Activated CD4-positive, alpha-beta T cell treated with anti-CD3 and anti-CD28 coated beads for 24 hours (primary cell): ENCODE data around the gene TDO2.
"Not testable (repeated sequence)": the region's sequence is repeated elsewhere in the genome, so short reads cannot be mapped to it uniquely, and the experiment has no call there.

ENCODE experiments used
- DNase-seq, 2 donors: peaks; one replicate each; pipeline ENCODE4 v3.0.0-alpha.2; 2020; ENCODE audit warnings: low read depth in 2 of 2

TDO2 gene

DNA sequence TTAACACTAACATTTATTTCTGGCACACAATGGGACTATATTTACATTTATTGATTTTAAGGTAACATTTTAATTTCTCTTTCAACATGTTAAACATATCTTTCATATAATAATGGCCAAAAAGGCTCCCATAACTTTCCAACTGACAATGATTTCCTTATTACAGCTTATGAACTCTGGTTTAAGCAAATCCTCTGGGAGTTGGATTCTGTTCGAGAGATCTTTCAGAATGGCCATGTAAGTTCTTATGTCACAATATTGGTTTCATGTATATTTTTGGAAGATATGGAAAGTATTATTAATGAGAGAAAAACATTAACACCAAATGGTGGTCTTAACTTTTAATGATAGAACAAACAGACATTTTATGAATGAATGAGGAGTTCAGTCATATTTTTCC lies 4.1 kb downstream of the TDO2 start:
- DNase-seq: no peak

DNA sequence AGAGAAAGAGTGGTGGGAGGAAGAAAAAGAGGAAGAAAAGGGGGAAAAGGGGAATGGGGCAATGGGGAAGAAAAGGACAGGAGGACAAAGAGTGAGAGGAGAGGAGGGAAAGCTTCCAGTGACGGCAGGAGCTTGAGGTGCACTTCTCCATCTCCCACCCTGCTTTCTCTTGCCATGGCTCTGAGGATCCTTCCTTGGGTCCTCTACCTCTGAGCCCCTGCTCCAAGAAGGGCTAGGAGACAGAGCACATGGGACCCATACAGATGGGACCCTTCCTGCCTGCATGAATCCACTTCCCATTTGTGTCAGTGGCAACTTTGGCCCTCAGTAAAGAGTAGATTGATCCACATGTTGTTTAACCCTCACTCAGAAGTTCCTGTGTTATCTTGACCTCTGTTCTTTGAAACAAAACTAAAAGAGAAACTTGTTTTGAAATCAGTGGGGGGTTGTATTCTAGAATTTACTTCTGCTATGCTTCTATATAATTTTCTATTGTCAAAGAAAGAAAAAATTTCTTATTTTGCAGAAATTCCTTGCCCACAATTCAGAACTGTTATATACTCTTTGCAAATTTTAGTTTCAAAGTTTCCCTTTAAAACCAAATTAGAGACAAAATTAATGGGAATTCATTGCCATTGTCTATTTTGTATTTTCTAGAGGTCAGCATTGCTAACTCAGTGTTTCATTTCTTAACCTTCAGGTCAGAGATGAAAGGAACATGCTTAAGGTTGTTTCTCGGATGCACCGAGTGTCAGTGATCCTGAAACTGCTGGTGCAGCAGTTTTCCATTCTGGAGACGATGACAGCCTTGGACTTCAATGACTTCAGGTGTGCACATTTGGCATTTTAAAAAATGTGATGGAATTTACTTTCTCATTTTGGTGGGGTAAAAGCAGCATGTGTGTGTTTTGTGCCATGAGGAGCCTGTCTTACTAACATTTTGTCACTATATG lies 5.0 kb downstream of the TDO2 start:
- DNase-seq: no peak

DNA sequence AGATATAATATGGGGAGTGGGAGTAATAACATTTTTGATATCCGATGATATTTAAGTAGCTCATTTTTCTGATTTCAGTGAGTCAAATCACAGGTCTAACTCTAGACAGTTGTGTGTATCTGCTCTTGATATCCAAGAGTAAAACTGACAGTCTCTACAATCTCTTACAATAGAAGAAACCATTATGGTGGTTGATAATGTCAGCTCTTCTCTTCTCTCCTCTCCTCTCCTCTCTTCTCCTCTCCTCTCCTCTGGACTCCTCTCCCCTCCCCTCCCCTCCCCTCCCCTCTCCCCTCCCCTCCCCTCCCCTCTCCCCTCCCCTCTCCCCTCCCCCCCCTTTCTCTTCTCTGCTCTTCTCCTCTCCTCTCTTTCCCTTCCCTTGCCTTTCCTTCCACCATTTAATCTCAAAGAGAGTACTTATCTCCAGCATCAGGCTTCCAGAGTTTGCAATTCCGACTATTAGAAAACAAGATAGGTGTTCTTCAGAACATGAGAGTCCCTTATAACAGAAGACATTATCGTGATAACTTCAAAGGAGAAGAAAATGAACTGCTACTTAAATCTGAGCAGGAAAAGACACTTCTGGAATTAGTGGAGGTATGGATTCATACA lies 6.2 kb downstream of the TDO2 start:
- DNase-seq: no peak

DNA sequence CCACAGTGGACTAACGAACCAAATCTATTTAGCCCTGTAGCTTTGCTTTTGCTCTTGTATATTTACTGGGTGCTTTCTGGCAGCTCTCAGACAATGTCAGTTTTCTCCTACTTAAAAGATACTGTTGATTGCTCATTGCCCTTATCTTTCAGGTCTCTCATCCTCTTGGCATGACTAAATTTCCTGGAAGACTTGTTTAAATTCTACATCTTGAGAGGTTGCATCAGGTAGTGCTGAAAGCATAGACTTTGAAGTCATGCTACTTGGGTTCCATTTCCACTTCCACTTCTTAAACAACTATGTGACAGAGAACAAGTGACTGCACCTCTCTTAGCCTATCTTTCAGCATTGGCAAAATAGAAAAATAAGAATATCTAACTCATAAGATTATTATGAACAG lies 8.4 kb downstream of the TDO2 start:
- DNase-seq: no peak

DNA sequence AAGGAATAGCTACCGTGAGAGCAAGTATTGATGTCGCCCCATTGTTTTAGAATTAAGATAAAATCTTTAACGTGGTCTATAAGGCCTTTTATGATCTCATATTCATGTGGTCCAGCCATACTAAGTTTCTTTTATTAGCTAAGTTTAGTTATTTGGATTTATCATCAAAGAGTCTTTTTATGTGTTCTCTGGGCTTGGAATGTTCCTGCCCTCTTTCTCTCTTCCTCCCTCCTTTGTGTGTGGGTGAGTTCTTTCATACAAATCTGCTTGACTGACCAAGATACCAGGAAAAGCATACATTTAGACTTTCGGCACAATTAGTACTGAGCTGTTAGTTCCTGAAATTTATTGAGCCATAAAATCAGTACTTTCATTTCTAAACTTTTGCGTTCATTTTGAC lies 11.3 kb downstream of the TDO2 start:
- no peak for DNase-seq

DNA sequence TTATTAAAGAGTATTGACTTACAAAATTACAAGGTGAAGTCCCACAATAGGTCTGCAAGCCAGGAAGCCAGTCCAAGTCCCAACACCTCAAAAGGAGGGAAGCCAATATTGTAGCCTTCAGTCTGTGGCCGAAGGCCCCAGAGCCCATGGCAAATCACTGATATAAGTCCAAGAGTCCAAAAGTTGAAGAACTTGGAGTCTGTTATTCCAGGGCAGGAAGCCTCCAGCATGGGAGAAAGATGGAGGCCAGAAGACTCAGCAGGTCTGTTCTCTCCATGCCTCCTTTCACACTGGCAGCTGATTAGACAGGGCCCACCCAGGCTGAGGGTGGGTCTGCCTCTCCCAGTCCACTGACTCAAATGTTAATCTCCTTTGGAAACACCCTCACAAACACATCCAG lies 18.1 kb downstream of the TDO2 start:
- DNase-seq: no peak

DNA sequence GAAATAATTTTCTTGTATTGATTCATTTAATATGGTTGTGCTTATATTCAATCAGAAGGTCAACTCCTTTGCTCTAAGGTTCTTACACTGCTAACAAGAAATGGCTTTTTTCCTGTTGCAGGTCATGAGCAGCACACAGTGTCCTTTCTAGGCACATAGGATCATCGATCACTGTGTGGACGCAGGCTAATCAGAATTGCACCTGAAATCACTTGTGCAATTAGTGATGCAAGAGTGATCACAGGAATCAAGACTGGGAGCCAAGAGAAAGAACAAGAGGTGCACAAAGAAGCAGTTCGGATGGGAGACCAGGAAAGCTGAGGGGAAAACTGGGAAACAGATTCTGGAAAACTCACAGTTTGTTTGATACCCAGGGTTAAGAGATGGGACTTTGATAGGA lies 21.1 kb downstream of the TDO2 start:
- no peak for DNase-seq

DNA sequence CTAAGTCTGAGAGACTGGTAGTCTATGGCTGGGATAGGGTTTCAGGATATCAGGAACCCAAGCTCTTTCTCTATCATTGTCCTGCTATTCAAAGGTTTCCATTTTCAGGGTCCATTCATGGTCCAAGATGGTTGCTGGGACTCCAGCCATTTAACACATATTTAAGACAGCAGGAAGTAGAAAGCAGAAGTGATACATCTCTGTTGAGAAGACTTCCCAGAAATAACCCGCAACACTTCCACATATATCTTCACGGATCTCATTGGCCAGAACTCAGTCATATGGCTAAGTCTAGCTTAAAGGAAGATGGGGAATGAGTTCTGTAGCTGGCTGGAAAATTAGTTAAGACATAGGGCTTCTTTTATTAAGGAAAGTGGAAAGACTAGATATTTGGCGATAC lies 26.3 kb downstream of the TDO2 start:
- no peak for DNase-seq

DNA sequence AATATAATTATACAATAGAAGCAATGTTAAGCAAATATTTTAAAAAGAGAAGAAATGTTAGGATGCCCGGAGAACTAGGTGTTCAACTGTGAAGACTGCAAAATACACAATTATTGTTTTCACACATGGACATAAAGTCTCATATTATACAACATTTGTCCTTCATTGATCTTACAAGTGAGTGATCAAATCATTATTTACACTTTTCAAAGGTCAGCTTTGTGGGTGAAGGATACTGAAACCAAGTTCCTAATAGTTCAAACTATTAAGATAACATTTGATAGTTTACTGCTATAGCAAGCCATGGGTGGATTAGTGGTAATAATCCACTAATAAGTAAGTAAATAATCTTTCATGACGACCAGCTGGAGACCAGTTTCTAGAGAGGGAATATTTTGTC lies 26.8 kb downstream of the TDO2 start:
- DNase-seq: no peak

DNA sequence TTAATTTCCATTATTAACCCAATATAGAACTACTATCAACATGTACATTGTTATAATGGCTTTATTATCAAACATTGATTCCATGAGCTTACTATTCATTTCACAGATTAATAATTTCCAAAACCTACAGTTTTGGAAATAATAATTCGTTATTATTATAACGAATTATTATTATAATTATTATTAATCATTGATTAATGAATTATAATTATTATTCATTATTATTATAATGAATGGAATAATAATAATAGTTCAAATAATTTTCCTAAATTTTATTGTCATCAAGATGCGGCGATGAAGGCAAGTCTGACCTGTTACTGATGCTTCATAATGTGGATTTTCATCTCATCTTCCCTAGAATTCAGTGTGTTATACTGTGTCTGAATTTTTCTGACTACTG lies 28.1 kb downstream of the TDO2 start:
- no peak for DNase-seq

DNA sequence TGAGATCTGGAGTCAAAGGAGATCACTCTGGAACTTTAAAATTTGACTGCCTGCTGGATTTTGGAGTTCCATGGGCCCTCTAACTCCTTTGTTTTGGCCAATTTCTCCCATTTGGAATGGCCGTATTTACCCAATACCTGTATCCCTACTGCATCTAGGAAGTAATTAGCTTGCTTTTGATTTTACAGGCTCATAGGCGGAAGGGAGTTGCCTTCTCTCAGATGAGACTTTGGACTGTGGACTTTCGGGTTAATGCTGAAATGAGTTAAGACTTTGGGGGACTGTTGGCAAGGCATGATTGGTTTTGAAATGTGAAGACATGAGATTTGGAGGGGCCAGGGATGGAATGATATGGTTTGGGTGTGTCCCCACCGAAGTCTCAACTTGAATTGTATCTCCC lies 31.1 kb downstream of the TDO2 start:
- DNase-seq: not testable (repeated sequence)

DNA sequence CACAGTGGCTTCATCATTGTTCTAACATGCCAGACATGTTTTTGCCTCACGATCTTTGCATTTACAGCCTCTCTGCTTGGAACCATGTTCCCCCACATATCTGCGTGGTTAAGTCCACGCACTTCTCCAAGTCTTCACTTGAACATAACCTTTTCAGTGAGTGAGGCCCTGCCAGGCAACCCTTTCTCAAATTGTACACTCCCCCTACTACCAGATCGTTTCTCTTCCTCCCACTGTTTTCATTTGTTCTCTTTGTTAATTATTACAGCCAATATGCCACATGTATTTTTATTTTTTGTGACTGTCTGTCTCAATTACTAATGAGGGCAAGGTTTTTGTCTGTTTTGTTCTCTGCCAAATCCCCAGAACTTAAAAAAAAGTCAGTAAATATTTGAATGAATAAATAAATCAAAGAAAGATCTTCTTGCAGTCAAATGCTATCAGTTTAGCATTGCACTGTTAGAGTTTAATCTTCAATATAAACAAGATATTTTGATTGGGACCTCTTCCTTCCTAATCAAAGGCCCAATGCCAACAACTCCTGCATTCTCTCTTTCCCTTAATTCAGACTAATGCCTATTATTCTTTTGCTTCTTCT lies 32.0 kb downstream of the TDO2 start:
- no peak for DNase-seq

DNA sequence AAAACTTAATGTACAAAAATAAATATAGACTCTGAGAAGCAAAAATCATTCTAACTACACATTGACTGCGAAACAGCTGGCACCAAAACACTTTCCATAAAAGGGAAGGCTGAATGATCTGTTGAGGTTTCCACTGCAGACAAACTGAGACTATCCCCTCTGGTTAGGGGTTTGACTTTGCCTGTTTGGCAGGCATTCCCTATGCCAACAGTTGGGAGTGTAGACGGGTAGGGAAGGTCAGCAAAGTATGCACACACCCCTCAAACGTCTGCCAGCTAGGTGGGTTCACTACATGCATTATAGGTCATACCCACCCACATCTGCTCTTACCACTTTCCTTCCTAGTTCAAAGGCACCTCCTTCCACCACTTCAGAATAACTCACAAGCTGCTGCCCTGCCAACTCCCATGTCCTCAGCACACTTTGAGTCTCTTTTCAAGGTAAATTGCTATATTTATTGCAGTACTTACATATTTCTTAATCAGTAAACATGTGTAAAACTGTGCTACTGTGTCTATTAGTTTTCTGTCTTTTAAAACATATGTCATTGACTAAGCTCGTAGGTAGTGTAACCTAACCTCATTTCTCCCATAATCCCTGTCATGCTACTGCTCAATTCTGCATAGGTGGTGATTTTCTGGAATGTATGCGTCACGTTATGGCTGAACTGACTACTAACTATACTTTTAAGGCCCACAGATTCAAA lies 37.7 kb downstream of the TDO2 start:
- no peak for DNase-seq

DNA sequence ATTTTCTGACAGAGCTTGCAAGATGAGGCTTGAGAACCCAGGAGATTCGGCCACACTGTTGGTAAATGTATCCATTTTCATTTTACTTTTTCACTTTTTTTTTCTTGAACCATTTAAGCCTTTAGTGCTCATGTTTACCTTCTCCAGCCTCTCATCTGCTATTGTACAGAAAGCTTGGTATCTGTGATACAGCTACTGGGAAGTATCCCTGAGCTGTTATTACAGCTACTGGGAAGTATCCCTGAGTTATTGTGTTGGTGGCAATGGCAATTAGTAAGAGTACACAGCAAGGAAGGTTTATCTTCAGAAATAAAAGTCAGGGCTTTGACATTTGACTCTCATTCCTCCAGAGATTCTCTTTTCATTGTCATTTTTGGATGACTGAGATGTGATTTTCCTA lies 38.3 kb downstream of the TDO2 start:
- DNase-seq: no peak

DNA sequence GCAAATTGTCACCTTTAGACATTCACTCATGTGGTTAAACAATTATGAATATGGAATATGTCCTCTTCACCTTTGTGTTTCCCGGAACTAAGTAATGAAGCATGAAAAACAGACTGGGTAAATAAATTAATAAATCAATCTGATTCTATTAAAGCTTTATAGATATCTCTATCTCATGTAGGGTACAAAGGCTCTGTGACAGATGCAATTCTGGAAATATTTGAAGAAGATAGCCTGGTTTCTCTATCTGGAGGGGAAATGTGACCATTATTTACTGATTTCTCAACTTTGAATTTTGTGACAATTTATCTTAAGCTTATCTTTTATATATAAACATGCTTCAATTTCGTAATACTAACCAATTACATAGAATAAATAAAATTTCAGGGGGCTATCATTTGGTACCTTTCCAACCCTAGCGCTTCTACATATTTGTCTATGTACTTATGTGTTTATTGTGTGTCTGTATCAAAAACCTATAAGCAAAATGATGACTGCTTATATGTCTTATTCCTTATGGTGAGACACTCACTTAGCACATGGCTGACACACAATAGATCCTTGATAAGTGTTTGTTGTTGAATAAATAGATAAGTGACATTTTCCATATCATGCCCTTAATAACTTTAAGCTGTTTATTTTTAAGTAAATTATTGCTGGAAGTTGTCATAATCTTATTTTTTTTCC lies 40.3 kb downstream of the TDO2 start:
- DNase-seq: no peak

DNA sequence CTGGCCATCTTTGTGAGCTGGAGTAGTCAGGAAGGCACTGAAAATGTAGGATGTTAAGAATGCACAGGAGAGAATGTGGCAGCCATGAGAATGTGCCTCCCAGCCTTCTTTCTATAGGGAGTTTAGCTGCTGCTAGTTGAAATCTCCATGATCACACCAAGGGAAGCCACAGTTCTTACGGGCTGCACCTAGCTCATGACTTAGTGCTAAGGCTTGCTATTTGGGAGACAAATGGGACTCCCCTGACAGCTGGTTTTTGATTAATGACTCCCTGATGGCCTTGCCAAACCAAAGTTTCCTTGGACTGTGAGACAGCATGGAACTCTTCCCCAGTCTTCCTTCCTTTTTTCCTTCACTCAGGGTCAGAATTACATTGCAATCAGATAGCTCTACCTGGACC lies 41.0 kb downstream of the TDO2 start:
- no peak for DNase-seq

DNA sequence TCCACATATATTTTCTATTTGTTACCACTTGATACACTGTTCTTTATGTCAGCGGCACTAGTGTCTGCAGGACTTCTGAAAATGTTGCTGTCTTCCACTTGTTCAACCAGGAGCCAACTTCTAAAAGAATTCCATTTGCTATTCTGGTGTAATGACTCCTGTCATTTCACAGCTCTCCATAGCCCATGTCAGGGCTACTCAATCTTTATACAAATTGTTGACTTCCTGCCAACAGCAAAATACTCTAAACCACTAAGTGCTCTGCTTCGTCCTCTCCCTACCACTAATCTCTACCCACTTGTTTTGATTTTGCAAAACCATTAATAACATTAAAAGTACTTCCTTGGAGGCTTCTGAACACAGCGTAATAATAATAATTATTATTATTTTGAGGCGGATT lies 43.0 kb downstream of the TDO2 start:
- DNase-seq: no peak

DNA sequence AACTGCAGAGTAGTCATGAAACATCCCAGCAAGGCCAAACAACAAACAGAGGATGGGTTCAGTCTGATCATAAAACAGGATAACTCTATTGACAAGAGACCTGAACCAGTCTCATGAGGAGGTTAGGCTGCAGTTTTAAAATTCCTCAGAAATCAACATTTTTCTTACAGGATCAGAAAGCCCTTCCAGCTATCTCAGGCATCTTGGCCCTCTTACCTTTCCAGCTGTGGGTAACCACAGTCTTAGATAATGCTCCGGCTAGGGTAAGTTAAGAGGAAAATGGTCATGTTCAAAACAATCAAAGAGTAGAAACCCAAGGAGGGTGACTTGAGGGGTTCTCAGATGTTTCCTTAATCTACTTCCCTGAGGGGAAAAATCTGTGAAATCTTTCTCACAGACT lies 45.0 kb downstream of the TDO2 start:
- DNase-seq: no peak

DNA sequence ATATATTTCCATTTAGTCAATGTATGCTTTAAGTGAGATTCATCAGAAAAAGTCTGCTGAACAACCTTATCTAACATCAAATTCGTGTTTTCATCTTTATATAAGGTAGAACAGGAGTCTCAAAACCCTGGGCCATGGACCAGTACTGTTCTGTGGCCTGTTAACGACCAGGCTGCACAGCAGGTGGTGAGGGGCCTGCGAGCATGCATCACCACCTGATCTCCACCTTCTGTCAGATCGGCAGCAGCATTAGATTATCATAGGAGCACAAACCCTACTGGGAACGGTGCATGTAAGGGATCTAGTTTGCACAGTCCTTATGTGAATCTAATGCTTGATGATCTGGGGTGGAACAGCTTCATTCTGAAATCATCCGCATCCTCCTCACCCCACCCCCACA lies 47.0 kb downstream of the TDO2 start:
- DNase-seq: no peak

DNA sequence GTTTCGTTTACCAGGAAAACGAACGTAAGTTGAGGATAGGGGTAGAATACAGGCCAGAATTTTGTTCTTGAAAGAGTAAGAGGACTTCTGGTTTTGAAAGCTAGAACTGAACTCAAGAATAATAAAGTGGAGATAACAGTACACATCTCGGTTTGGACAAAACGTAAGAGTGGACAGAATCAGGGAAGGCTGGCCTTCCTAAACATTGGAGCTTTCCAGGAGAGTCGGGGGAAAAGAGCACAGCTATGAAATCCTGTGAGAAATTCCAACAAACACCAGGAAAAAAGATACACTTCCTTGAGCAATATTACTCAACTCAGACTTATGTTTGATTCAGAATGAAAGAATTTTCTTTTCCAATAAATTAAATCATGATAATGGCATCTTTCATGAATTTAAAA lies 49.0 kb downstream of the TDO2 start:
- DNase-seq: no peak

DNA sequence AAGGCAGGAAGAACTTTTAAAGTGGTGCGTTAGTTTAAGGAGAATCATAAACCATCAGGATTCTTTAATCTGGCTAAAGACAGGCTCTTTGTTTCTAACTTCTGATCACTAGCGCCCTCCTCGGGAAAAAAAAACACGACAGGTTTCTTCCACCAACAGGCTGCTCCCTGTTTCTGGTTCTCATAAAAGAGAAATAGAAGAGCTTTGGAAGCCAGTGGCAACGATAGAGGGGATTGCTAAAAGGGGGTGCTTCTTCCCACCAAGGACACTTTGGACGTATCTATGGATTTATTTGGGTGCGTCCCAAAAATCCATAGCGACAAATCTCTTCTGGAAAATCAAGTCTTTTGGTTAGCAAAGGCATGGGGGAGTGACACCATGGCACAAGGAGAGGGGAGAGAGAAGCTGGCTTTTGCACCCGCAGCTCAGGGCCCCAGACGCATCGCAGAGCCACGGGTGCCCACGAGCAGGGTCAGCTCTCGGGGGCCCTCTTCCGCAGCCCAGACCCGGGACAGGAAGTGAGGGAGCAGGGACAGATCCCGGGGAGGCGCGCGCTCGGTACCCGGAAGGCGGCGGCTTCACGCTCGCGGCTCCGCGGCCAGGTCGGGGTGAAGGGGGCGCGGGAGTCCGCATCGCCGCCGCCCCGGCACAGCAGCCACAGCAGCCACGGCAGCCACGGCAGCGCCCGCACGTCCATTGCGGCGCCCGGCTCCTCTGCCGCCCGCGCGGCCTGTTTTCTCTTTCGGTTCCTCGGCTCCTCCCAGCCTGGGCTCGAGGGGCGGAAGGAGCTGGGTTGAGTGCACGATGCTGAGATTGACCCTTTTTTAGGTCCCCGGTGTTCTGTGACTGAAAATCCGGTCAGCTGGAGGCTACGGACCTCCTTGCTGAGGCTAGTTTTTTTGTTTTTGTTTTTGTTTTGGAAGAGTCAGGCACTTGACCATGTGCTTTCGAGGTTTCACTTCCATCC lies 49.9 kb downstream of the TDO2 start, which contains the start of gene CTSO:
TSS of gene CTSO (minus strand) at position 716 of the 967 bp plus-strand sequence. CDS start at position 697, 19 bp downstream.
- DNase-seq: peak; percentile 47 to 48
